Measurements from ENCODE around the gene SPATC1L.
A peak's percentile ranks its signal among the peaks of the same experiment; 100 is the strongest.
"Not testable (repeated sequence)": the region's sequence is repeated elsewhere in the genome, so short reads cannot be mapped to it uniquely, and the experiment has no call there.

The SPATC1L gene

GRCh38 chr21:46208761-46209721 is 24.8 kb upstream of the SPATC1L start:
- no peak for DNase-seq
- no peak for ATAC-seq
- Mint-ChIP-seq H3K4me3 (no peak overlapping the region), H3K27me3 (no peaks in the 10 kb centered on the region), H3K27ac (no peak overlapping the region), H3K9me3 (no peaks in the 10 kb centered on the region), H3K4me1 (no peaks in the 10 kb centered on the region)

GRCh38 chr21:46207920-46208591 is 23.8 kb upstream of the SPATC1L start:
- peak overlapping the region in 1 of 2 donors; percentile 19 for H3K27ac Mint-ChIP-seq
- no peak overlapping the region for H3K4me3 Mint-ChIP-seq
- H3K9me3 Mint-ChIP-seq, result no peaks in the 10 kb centered on the region
- H3K4me1 Mint-ChIP-seq, result no peaks in the 10 kb centered on the region
- DNase-seq (no peak), ATAC-seq (peak; percentile 57)
- no peaks in the 10 kb centered on the region for H3K27me3 Mint-ChIP-seq

GRCh38 chr21:46207006-46207919 is 23.0 kb upstream of the SPATC1L start:
- H3K9me3 Mint-ChIP-seq, result no peaks in the 10 kb centered on the region
- H3K27ac Mint-ChIP-seq, result peak overlapping the region in 1 of 2 donors; percentile 25
- H3K4me1 Mint-ChIP-seq, result no peaks in the 10 kb centered on the region
- DNase-seq (no peak), ATAC-seq (peak; percentile 14)
- H3K4me3 Mint-ChIP-seq, result no peak overlapping the region
- no peaks in the 10 kb centered on the region for H3K27me3 Mint-ChIP-seq

GRCh38 chr21:46206163-46207005 is 22.1 kb upstream of the SPATC1L start:
- DNase-seq (no peak), ATAC-seq (no peak)
- no peak overlapping the region for H3K27ac Mint-ChIP-seq
- no peaks in the 10 kb centered on the region for H3K9me3 Mint-ChIP-seq
- no peak overlapping the region for H3K4me3 Mint-ChIP-seq
- no peaks in the 10 kb centered on the region for H3K4me1 Mint-ChIP-seq
- no peaks in the 10 kb centered on the region for H3K27me3 Mint-ChIP-seq

GRCh38 chr21:46205766-46206162 is 21.5 kb upstream of the SPATC1L start:
- H3K27ac Mint-ChIP-seq, result no peak overlapping the region

GRCh38 chr21:46205166-46205565 is 20.9 kb upstream of the SPATC1L start:
- Mint-ChIP-seq H3K4me1 (no peaks in the 10 kb centered on the region), H3K27me3 (no peaks in the 10 kb centered on the region), H3K27ac (no peak overlapping the region), H3K9me3 (no peaks in the 10 kb centered on the region), H3K4me3 (no peak overlapping the region)
- DNase-seq (no peak), ATAC-seq (no peak)

More at GRCh38 chr21:46205766-46206162, 21.5 kb upstream of the SPATC1L start:
- H3K4me1 Mint-ChIP-seq, result no peaks in the 10 kb centered on the region
- no peaks in the 10 kb centered on the region for H3K9me3 Mint-ChIP-seq
- ATAC-seq (no peak), DNase-seq (no peak)
- no peak overlapping the region for H3K4me3 Mint-ChIP-seq
- H3K27me3 Mint-ChIP-seq, result no peaks in the 10 kb centered on the region

GRCh38 chr21:46203203-46203600 is 18.9 kb upstream of the SPATC1L start:
- no peaks in the 10 kb centered on the region for H3K27me3 Mint-ChIP-seq
- H3K9me3 Mint-ChIP-seq, result no peaks in the 10 kb centered on the region
- H3K4me1 Mint-ChIP-seq, result no peaks in the 10 kb centered on the region
- no peak for ATAC-seq
- DNase-seq, result no peak
- peak overlapping the region in 1 of 2 donors; percentile 54 for H3K27ac Mint-ChIP-seq
- H3K4me3 Mint-ChIP-seq, result no peak overlapping the region

GRCh38 chr21:46202592-46203202 is 18.4 kb upstream of the SPATC1L start:
- Mint-ChIP-seq H3K4me3 (no peak overlapping the region), H3K9me3 (no peaks in the 10 kb centered on the region), H3K4me1 (no peaks in the 10 kb centered on the region), H3K27me3 (no peaks in the 10 kb centered on the region), H3K27ac (peak overlapping the region; percentile 27 to 46)
- DNase-seq (no peak), ATAC-seq (no peak)

- H3K4me1 Mint-ChIP-seq, H3K27ac Mint-ChIP-seq, H3K27me3 Mint-ChIP-seq, H3K9me3 Mint-ChIP-seq, H3K4me3 Mint-ChIP-seq, DNase-seq, ATAC-seq: not testable (repeated sequence)
Observed at GRCh38 chr21:46200877-46201803, 16.9 kb upstream of the SPATC1L start.

GRCh38 chr21:46199436-46200373 is 15.4 kb upstream of the SPATC1L start:
- no peaks in the 10 kb centered on the region for H3K4me1 Mint-ChIP-seq
- no peak overlapping the region for H3K27ac Mint-ChIP-seq
- ATAC-seq (no peak), DNase-seq (no peak)
- no peak overlapping the region for H3K4me3 Mint-ChIP-seq
- H3K9me3 Mint-ChIP-seq, result no peaks in the 10 kb centered on the region
- no peaks in the 10 kb centered on the region for H3K27me3 Mint-ChIP-seq

GRCh38 chr21:46196733-46197132 is 12.5 kb upstream of the SPATC1L start:
- H3K4me3 Mint-ChIP-seq, result no peak overlapping the region
- no peaks in the 10 kb centered on the region for H3K27me3 Mint-ChIP-seq
- H3K4me1 Mint-ChIP-seq, result no peaks in the 10 kb centered on the region
- no peak overlapping the region for H3K27ac Mint-ChIP-seq
- DNase-seq (no peak), ATAC-seq (no peak)
- H3K9me3 Mint-ChIP-seq, result no peaks in the 10 kb centered on the region

- H3K4me1 Mint-ChIP-seq, result no peaks in the 10 kb centered on the region
Observed at GRCh38 chr21:46195595-46196195, 11.4 kb upstream of the SPATC1L start.

More at GRCh38 chr21:46195595-46196195, 11.4 kb upstream of the SPATC1L start:
- no peaks in the 10 kb centered on the region for H3K9me3 Mint-ChIP-seq
- no peak overlapping the region for H3K4me3 Mint-ChIP-seq
- ATAC-seq (no peak), DNase-seq (no peak)
- H3K27ac Mint-ChIP-seq, result no peak overlapping the region
- H3K27me3 Mint-ChIP-seq, result no peaks in the 10 kb centered on the region
